ENCODE measurements around the gene ATF3.

ATF3 gene

DNA sequence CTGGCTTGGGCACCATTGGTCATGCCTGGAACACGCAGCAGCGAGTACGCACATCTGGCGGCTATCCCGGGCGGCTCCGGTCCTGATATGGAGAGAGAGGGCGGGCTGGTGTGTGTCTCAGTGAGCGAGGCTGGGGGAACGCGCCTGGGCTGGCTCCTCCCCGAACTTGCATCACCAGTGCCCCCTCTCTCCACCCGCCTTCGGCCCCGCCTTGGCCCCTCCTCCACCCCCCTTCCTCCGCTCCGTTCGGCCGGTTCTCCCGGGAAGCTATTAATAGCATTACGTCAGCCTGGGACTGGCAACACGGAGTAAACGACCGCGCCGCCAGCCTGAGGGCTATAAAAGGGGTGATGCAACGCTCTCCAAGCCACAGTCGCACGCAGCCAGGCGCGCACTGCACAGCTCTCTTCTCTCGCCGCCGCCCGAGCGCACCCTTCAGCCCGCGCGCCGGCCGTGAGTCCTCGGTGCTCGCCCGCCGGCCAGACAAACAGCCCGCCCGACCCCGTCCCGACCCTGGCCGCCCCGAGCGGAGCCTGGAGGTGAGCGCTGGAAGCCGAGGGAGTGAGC lies at the start of gene ATF3:
Gene ATF3 (plus strand): TSS at position 370 of the 567 bp plus-strand sequence. CDS start 6,261 bp downstream, outside the sequence.
- DNase-seq = peak; percentile 66 to 100 (median 98)

DNA sequence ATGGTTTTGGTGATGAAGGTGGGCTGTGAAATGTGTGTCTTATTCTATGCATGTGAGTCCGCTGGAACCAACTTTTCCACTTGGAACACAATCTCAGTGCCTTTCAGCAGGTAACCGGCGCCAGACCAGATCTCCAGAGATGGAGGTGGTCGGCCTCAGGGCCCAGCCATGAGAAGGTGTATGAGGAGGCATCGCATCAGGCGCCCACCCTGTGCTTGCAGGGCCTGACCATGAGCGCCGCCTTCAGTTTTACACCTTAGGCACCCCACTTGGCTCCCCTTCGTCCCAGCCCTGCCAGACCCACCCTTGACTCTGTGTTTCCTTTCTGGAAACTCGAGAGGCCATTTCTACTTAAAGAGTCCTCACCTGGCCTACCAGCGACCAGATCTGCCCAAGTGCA lies 48.6 kb upstream of the ATF3 start:
- no peak for DNase-seq

DNA sequence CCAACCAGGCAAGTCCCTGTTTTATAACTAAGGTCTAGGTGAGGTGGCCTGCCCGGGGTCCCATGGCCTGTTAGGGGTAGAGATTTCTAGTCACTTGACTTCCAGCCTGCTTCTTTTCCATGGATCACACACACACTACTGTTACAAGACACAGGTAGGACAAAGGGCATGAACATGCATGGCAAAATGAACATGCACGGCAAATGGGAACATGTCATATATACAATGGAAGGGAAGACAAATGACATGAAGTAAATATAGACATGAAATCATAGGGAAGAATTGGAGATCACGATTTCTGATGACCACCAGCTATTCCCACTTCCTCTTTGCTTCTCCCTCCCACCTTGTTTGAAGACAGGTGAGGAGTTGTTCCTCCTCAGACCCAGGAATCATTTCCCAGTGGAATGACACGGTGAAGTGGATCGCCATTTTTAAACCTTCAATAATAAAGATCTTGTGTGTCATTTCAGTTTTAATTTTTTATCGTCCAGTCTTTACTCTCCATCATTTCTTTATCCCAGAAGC lies 47.6 kb upstream of the ATF3 start:
- DNase-seq = no peak

DNA sequence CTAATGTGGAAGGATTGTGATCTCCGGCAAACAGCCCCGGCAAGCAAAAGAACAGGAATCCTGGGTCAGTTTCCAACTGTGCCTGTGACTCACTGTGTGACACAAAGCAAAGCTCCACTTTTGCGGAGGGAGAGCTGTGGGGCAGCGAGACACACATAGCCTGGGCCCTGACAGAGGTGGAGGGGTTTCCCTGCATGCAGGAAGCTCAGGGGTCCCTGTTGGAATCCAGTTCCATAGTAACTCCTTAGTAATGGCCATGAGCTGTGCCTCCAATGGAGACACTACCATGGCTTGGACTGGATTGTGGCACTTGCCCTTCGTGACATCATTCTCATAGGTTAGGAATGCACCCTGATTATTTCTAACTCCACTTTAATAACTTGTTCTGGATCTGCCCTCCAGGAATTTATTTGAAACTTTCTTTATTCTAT lies 47.0 kb upstream of the ATF3 start:
- peak in 1 of 56 donors; percentile 58 for DNase-seq

DNA sequence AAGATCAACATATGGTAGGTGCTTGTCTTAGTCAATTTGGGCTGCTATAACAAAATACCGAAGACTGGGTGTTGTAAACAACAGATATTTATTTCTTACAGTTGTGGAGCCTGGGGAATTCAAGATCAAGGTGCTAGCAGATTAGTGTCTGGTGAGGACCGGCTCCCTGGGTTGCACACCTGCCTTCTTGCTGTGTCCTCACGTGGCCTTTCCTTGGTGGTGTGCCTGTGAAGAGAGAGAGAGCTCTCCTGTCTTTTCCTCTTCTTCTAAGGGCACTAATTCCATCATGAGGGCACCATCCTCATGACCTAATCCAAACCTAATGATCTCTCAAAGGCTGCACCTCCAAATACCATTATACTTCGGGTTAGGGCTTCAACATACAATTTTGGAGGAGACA lies 45.8 kb upstream of the ATF3 start:
- DNase-seq = no peak

DNA sequence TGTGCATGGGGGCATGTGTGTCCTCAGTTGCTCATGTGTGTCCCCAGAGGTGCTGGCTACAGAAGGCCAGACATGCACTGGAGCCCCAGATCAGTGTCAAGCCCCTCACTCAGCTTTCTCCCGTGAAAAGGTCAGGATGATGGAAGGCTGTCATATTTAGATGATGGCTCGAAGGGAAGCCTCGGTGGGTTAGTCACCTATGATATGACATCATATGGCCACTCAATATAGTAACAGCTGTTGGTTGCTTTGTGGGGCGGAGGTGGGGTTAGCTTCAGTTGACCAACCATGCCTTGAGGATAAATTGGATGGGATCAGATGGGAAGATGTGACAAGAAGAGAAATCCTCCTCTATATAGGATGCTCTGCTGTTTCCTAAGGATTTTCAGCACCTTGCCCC lies 43.5 kb upstream of the ATF3 start:
- no peak for DNase-seq

- DNase-seq = no peak
These were observed 42.8 kb upstream of the ATF3 start for GRCh38 chr1:212565571-212566305.

DNA sequence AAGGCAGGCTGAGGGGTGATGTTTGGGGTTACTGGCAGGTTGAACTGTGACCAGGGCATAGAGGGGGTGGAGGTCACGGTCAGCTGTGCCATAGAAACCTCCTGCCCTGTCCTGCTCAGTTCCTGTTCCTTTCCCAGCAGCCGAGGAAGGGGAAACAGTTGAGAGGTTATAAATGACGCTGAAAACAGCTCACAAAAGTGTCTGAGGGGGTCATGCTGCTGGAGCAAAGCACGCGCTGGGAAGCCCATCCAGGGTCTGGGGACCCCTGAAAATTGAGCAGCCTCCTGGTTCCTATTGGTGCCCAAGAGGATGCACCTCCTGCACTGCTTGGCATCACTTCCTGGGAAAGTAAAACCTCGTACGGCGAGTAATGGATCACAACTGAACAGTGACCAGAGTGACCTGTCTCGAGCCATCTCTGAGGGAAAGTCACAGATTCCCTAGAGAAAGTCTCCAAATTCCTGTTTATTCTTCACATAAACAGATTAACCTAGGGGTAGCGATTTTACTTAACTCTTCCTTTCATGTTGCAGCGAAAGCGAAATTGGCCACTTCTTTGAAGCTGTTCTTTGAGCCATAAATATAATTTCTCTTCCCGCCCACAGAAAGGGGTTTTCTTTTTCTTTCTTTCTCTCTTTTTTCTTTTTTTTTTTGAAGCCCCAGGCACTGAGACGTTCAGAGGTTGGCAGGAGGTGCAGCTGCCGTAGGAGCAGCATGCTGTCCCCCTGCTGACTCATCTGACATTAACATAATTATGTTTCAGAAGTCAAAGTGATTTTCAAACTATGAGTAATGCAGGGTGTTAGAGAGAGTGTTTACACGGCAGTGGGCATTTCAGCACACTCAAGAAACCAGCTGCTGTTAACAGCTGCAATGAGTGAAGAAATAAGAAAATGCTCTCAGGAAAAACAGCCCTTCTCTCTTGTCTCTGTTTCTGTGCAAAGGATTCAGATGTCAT lies 41.8 kb upstream of the ATF3 start:
- peak in 14 of 56 donors; percentile 6 to 56 (median 18) for DNase-seq

- DNase-seq = no peak
These were observed 40.9 kb upstream of the ATF3 start for GRCh38 chr1:212567638-212568037.

GRCh38 chr1:212568978-212569537 lies 39.5 kb upstream of the ATF3 start:
- DNase-seq = no peak

DNA sequence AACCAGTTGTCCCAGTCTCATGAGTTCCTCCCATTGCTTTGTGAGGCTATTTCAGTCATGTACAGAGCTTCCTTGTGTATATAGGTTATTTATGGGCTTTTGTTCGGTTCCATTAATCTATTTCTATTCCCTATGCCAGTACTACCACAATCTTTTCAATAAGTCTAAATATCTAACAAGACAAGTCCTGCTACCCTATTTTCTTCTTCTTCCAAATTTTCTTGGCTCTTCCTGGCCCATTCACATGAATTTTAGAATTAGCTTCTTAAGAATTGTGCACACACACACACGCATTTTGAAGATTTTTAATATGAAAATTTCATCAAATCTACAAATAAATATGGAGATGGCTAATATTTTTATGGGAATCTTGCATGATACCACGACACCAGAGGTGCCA lies 33.8 kb upstream of the ATF3 start:
- no peak for DNase-seq

GRCh38 chr1:212575333-212575732 lies 33.2 kb upstream of the ATF3 start:
- DNase-seq = no peak

DNA sequence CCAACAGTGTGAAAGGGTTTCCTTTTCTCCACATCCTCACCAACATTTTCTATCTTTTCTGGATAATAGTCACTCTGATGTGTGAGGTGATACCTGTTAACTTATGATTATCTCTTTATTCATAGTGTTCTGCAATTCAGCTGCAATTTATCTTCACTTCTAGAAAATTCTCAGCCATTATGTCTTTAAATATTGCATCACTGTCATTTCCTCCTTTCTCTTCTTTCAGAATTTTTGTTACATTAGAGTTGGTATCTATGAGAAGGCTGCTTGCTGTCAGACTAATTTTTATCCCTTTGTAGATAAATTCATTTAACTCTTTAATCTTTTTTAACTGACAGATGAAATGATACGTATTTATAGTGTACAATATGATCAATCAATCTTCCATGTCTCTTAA lies 30.5 kb upstream of the ATF3 start:
- DNase-seq = no peak

GRCh38 chr1:212581034-212581433 lies 27.5 kb upstream of the ATF3 start:
- DNase-seq = no peak

- DNase-seq = no peak
These were observed 26.3 kb upstream of the ATF3 start for GRCh38 chr1:212582291-212582690.

GRCh38 chr1:212582808-212583615 lies 25.5 kb upstream of the ATF3 start:
- DNase-seq = no peak

GRCh38 chr1:212583643-212584042 lies 24.9 kb upstream of the ATF3 start:
- DNase-seq = no peak

DNA sequence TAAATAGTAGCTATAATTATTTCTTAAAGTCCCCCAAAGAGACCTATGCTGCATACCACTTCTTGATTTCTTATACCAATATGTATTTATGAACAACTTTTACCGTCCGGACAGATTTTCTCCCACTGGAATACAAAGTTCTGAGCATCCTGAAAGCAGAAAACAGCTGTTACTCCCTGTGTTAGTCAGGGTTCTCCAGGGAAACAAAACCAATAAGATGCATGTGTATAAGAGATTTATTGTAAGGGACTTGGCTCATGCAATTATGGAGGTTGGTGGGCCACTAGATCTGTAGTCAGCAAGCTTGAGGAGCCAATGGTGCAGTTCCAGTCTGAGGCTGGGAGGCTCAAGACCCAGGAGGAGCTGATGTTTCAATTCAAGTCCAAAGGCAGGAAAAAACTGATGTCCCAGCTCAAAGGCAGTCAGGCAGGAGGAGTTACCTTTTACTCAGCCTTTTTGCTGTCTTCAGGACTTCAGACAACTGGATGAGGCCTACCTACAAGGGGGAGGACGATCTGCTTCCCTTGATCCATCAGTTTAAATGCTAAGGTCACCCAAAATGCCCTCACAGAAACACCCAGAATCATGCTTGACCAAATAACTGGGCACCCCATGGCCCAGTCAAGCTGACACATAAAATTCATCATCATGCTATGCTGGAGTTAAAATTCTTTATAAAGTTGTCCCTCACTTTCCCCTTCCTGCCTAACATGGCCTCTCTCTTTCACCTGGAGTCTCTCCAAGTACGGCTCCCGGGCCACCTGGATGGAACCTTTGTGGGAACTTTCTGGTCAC lies 24.3 kb upstream of the ATF3 start:
- DNase-seq = no peak

- DNase-seq = no peak
These were observed 23.4 kb upstream of the ATF3 start for GRCh38 chr1:212585210-212585609.
